ENCODE results near the gene BTBD19.
"Not testable (repeated sequence)": the region's sequence is repeated elsewhere in the genome, so short reads cannot be mapped to it uniquely, and the experiment has no call there.

BTBD19 gene

DNA sequence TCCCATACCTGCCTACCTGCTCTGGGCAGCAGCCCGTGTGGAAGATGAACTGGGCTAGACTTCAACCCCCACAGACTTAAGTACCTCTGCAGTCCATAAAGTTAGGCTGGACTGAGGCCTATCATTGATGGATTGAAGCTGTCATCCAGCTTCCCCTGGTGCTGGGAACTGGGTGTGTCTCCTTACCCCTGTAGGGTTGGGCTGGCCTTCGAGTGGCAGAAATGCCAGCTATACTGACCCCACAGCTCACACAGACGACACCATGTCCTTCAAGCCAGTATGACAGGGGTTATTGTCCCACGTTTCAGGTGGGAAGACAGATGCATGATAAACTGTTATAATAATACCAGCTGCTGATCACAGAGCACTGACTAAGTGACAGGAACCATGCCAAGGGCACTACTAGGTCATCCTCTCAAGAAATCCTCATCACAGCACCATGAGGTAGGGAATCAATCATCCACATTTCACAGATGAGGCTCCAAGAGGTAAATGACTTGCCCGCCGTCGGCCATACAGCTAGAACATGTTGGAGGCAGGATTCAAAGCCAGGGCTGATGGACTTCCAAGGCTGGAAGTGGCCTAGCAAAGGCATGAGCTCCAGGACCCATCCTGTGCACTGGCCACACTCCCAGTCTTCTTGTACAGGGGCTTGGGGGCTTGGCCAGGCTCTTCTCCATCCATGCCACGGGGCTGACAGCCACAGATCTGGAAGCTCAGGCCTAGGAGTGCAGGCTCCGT is 20.0 kb upstream of the BTBD19 start, which contains the start of gene BEST4:
Gene BEST4 (minus strand): TSS at position 51 of the 741 bp plus-strand sequence. CDS start 465 bp downstream, outside the sequence.
- no peak for DNase-seq

DNA sequence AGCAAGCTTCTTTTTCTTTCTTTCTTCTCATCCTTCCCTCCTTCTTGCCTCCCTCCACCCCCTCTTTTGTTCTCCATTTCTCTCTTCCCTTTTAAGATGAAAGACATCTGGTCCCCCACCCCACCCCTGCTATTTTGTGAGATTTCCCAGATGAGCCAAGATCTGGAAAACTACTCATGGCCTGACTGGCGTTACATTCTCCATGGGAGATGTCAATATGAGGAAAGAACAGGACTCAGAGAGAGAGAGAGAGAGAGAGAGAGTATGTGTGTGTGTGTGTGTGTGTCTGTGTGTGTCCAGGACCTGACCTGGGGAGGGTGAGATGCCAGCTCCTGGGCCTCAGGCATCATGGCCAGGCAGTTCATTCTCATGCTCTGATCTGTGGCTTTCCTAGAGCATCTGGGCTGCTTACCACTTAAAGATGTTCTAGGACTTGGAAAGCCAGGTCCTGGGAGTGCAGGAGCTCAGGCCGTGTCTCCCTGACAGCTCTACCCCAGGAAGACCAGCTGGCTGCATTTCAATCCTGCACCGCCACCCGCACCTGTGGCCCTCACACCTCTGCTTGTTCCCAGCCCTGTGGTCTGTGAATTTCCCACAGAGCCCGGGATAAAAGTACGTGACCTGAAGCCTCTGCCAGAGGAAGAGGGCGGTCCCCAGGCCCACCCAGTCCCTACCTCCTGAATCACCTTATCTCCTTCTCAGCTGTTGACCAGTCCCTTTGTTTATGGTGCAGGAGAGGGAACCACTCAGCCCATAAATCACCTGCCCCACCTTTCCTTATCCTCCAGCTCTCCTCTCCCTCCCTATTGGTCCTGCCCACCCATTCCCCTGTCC is 17.1 kb upstream of the BTBD19 start:
- DNase-seq = no peak

DNA sequence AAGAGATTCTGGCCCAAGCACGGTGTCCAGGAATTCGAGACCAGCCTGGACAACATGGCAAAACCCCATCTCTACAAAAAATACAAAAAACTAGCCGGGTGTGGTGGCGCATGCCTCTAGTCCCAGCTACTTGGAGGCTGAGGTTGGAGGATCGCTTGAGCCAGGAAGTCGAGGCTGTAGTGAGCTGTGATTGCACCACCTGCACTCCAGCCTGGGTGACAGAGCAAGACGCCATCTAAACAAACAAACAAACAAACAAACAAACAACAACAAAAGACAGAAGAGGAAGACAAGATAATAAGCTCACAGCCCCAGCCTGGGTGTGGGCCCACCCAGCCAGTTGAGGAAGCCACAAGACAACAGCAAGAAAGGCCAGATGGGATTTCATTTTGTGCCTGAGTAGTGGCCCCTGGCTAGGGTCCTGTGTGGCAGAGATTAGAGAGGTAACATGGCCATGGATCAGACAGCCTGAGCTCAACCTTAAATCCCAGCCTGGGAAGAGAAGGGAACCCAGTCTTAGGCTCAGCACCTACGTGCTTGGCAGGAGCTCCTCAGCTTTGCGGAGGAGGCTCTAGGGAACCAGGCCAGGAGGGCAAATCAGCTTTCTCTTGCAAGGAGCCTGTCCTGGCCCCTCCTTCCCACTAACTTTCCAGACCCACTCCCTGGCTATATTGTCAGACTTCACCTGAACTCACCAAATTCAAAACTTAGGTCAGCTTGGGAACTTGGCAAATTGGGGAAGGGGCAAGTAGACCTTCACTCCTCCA is 15.4 kb upstream of the BTBD19 start:
- no peak for DNase-seq

DNA sequence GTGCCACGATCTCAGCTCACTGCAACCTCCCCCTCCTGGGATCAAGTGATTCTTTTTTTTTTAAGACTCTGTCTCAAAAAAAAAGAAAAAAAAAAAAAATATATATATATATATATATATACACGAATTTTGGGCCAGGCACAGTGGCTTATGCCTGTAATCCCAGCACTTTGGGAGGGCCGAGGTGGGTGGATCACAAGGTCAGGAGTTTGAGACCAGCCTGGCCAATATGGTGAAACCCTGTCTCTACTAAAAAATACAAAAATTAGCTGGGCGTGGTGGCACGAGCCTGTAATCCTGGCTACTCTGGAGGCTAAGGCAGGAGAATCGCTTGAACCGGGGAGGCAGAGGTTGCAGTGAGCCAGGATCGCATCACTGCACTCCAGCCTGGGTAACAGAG is 10.4 kb upstream of the BTBD19 start:
- DNase-seq = not testable (repeated sequence)

DNA sequence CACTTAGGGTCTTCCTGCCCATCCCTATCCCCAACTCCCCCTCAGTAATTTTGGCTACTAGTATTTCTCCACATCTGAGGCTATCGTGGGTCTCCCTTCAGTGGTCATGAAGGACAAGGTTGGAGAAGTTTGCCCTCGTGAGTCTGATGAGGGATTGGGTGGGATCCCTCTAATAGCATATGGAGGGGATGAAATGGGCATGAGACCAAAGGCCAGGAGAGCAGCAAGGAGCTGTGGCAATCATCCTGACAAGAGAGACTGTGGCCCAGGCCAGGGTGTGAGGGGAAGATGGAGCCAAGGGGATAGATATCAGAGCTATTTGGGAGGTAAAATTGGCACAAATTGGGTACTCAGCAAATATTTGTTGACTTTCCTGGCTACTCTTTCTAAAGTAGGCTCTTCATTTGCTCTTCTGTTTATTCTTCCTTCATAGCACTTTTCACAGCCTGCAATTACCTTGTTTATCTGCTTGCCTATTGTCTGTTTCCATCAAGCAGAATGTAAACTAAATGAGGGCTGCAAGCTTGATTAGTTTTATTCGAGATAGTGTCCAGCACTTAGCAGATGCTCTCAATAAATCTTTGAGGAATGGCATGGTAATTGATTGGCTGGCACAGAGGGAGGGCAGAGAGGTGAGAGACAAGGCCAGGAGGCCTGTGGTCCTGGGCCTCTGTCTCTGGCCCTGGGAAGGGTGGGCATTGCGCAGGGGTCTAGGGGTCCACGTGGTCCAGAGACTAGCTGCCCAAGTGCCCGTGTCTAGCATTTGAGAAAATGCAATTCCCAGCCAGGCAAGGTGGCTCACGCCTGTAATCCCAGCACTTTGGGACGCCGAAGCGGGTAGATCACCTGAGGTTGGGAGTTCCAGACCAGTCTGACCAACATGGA is 9.6 kb upstream of the BTBD19 start:
- no peak for DNase-seq

DNA sequence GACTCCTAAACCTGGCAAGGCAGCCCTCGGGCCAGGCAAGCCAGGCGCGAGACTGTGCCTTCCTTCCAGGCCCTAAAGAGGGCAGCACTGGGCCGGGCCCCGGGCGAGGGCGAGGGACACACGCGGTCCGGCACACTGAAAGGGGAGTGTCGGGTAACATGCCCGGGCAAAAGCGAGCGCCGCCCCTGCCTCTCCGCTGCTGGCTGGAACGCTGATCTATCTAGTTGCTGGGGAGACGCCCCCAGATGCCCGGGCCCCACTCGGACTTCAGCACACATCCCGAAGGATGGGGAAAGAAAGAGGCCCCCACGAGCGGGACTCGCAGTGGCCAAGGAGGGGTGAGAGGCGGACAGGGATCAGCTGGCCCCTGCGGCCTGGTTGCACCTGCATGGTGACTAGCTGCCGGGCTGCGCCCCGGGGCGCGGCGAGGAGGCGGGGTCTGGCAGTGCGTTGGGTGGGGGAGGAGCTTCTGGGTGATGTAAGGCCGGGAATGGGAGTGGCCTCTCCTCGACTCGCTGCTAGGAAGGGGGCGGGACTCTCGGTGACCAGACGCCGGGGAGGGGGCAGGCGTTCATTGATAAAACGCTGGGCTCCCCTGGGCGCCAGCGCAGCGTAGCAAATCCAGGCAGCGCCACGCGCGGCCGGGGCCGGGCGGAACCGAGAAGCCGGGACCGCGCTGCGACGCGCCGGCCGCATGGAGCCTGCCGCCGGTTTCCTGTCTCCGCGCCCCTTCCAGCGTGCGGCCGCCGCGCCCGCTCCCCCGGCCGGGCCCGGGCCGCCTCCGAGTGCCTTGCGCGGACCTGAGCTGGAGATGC is 8.3 kb upstream of the BTBD19 start, which contains the start of gene PLK3:
Gene PLK3 (plus strand): TSS at position 608 of the 815 bp plus-strand sequence. CDS start 87 bp downstream, at position 695.
- DNase-seq = peak; percentile 96

DNA sequence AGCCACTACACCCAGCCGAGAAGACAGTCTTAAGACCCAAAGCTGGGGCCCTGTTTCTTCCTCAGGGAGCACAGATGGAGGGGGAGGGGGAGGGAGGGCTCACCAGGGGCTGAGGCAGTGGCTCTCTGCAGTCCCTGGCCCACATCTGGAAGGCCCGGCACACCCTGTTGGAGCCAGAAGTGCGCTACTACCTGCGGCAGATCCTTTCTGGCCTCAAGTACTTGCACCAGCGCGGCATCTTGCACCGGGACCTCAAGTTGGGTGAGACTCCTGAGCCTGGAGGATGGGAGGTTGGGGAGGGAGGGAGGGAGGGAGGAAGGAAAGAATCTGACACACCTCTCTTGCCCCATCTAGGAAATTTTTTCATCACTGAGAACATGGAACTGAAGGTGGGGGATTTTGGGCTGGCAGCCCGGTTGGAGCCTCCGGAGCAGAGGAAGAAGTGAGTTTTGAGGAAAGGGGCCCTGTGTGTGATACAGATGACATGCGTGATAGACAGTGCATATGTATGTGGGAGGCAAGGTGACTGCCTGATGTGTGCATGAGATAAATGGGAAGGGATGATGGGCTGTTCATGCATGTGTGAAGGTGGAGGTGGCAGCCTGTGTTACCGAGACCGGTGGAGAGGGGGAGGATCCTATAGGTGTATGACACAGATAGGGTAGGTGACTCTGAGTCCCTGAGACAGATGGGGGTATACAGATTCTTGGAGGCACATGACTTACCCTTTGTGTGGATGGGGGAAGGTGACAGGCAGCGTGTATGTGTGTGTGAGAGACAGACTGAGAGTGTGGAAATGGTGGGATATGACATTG is 6.6 kb upstream of the BTBD19 start:
- no peak for DNase-seq

DNA sequence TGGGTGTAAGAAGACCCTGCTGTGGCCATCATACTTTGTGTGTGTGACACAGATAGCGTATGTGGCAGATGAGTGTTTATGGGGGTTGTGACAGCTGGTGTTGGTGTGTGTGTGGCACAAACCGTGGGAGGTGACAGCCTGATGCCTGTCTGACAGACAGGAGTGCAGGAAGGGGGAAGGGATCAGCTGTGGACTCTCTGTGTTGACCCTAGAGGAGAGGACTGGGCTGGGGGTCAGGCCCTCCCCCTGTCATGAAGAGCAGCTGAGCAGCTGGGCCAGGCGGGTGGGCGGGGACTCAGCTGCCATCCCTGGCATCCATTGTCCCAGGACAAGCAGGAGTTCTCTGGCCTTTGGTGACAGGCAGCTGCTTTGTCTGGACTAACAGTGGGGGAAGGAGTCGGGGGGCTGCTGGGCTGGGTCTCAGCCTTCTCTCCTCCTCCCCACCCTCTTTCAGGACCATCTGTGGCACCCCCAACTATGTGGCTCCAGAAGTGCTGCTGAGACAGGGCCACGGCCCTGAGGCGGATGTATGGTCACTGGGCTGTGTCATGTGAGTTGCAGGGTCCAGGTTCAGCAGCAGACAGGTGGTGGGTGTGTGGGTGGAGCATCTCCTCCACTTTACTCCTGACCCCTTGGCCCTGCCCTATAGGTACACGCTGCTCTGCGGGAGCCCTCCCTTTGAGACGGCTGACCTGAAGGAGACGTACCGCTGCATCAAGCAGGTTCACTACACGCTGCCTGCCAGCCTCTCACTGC is 5.8 kb upstream of the BTBD19 start:
- no peak for DNase-seq

DNA sequence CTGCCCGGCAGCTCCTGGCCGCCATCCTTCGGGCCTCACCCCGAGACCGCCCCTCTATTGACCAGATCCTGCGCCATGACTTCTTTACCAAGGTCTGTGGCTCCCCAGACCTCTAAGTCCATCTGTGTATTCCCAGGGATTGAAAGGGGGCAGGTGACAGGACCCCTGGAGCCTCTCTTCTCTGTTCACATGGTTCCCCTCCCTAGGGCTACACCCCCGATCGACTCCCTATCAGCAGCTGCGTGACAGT is 5.3 kb upstream of the BTBD19 start:
- no peak for DNase-seq

DNA sequence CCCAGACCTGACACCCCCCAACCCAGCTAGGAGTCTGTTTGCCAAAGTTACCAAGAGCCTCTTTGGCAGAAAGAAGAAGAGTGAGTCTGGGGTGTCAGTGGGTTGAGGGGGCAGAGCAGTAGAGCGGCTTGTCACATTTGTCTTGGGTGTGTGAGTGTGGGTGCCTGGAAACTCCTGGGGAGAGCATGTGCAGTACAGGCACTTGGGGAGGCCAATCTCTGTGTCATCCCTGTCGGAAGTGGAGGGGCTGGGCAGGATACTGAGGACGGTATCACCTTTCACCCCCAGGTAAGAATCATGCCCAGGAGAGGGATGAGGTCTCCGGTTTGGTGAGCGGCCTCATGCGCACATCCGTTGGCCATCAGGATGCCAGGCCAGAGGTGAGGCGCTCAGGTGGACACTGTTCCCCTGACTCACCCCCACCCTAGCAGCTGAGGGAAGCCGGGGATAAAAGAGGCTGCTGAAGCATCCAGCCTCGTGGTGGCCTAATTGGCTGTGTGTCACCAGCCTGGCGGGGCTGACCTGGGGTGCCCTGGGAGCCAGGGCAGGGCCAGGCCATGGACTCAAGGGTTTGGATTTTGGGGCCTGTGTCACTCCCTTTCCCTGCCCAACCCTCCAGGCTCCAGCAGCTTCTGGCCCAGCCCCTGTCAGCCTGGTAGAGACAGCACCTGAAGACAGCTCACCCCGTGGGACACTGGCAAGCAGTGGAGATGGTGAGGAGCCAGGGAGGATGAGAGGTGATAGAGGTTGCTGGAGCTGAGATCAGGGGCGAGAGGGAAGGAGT is 4.8 kb upstream of the BTBD19 start:
- DNase-seq = no peak

DNA sequence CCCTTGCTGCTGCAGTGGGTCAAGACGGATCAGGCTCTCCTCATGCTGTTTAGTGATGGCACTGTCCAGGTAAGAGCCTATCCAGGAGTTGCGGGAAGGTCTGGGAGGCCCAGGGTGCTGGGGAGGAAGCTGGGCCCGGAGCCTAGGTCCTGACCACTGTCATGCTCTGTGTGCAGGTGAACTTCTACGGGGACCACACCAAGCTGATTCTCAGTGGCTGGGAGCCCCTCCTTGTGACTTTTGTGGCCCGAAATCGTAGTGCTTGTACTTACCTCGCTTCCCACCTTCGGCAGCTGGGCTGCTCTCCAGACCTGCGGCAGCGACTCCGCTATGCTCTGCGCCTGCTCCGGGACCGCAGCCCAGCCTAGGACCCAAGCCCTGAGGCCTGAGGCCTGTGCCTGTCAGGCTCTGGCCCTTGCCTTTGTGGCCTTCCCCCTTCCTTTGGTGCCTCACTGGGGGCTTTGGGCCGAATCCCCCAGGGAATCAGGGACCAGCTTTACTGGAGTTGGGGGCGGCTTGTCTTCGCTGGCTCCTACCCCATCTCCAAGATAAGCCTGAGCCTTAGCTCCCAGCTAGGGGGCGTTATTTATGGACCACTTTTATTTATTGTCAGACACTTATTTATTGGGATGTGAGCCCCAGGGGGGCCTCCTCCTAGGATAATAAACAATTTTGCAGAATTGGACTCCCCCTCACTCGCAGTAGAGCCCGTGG is 2.9 kb upstream of the BTBD19 start:
- no peak for DNase-seq

DNA sequence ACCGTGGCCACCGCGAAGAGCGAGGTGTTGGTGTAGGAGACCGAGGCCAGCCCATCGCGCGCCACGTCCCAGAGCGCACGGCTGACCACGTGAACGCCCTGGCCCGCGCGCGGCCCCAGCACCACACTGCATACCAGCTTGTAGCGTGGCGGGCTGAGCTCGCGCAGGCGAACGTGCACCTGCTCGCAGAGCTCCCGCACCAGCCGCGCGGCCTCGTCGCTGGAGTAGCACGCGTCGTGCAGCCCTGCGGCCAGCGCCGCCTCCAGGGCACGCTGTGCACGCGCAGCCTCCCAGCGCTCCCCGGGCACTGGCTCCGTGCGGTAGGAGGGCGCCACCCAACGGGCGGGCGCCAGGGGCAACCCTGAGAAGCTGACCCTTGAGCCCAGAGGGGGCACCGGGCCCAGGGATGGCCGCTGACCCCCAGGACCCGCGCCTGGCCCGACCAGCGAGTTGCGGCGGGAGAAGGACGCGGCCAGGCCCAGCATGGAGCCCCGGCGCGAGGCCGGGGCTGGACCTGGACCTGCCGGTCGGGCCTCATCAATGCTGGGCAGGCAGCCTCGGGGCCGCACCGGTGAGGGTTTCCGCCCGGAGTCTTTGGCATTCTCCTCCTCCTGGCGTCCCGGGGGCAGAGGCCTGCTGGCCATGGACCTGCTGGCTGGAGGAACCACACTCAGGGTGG is 2.2 kb upstream of the BTBD19 start:
- no peak for DNase-seq

DNA sequence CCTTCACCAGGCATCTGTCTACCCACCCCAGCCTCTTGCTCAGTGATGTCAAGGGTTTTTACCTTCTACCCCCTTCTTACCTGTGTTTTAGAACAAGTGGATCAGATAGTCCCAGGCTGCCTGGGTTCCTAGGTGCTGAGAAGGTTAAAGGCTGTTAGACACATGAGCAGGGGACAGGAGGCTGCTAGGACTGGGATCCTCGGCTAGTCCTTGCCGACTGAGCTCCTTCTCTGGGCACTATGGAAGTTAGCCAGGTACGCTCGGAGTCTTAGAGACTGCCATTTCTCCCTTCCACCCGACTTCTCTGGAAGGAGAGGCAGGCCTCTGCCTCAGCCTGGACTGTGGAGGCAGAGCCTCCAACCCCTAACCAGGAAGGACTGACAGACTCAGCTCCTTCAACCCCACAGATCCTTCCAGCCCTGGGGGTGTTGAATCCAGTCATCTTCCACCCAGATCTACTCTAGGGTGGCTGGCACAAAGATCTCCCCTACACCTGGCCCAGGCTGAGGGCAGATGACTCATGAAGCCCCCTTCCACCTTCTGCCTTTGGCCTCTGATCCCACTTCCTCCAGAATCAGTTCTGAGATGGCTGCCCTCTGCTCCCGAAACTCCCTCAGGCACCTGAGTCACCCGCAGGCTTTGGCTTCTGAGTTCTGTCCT is 1.5 kb upstream of the BTBD19 start, which contains the start of gene DYNLT4:
Gene DYNLT4 (minus strand): TSS at position 648 of the 660 bp plus-strand sequence. CDS start 683 bp downstream, outside the sequence.
- no peak for DNase-seq

DNA sequence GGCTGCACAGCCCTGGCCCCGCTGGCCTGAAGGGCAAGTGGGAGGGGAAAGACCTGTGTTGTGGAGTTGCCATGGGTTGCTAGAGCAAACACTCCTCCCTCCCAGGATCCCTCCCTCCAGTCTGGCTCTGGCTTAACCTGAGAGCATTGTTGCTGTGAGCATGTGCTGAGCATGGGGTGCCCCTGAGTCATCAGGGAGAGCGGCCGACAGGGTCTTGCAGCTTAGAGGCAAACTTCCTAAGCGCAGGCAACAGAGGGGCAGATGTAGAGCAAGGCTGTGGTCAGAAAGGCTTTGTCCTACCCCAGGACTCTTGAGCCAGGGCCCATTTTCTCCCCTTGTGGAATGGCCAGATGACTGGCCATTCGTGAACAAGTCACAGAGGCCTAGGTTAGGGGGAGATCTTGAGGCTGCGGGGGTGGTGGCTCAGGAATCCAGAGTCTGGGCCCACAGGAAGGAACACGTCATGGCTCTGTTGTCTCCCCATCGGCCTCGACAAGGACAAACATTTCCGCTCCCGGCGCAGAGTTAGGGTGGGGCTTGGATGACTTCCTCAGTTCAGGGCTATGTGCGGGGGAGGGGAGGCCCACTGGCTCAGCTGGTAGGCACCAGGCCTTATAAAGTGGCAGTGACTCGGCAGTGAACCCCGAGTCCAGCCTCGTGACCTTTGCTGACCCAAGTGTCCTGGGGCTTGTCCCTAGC is 810 bp upstream of the BTBD19 start:
- DNase-seq = peak; percentile 79

DNA sequence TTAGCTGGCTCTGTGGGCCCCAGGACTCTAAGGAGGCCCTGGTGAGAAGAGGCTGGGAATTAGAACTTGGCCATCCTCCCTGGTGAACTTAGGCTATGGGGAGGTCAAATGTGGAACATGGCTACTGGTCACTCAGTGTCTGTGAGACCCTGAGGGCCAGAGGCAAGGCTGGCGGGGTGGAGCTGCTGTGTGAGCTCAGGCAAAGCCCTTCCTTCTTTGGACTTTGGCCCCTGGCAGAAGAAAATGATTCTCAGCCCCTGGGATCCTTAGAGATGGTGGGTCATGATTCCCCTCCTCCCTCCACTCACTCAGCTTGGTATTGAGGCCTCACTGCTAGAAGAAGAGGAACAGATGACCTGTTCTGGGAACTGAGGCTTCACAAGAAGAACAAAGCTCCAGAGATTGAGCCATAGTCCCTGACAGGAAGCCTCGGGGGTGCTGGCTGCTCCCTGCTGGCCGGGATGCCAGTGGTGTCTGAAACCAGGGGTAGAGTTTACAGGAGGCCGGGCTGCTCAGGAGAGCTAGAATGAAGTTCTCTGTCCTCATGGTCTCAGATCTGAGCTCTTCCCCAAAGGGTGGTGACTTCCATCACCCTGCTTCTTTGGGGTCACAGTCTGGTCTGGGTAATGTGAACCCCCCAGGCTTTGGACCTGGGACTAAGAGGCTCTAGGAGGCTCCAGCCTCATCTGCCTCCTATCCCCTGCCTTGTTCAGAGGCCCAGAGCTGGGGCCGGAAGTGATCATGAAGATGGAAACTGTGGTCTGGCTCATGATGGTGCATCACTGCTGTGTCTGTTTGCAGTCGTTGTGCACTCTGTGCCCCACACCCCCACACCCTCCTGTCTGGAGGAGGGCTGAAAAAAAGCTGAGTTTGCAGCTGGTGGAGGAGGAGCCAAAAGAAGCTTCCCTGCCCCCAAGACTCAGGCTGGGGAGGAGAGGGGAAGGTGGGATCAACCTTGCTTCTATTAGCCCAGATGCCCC is 905 bp downstream of the BTBD19 start:
- DNase-seq = peak; percentile 61

Measured in effector CD8-positive, alpha-beta T cell (primary cell).